Vagina (tissue), 2 donors: ENCODE measurements around the gene CLDN24. TPM values are rescaled to one million over a fixed set of nuclear protein-coding genes. Genes with fewer than 3 reads are reported as not detected.

Experiments used
- DNase-seq, 2 donors: peaks; one replicate each; pipeline ENCODE4 v3.0.0-alpha.2; 2017; ENCODE audit errors: extremely low spot score in 2 of 2
- H3K27ac ChIP-seq: fragments of 200-600 bp; sonication (generic); one replicate; pipeline ENCODE4 v1.5.1; 2019
- H3K27me3 ChIP-seq: fragments of 200-600 bp; sonication (generic); one replicate; pipeline ENCODE4 v1.5.1; 2019
- H3K36me3 ChIP-seq, 2 donors: fragments of 200-600 bp; sonication (generic); one replicate each; pipeline ENCODE4 v1.5.1; 2017 to 2019
- H3K4me1 ChIP-seq: fragments of 200-600 bp; sonication (generic); one replicate; pipeline ENCODE4 v1.5.1; 2019
- H3K4me3 ChIP-seq, 2 donors: fragments of 200-600 bp; sonication (generic); 1 replicate in 1 of 2; 2 replicates in 1 of 2; pipeline ENCODE4 v1.5.1; 2016 to 2019
- H3K9me3 ChIP-seq: fragments of 200-600 bp; sonication (generic); one replicate; pipeline ENCODE4 v1.5.1; 2019
- CTCF ChIP-seq, 3 experiments: fragments of 450-650 bp in 2 of 3; fragments of 200-600 bp in 1 of 3; sonication (generic) in 1 of 3; IDR thresholded peaks; one replicate each; pipeline ENCODE4 v1.5.1; 2017 to 2019; ENCODE audit warnings: antibody characterized with exemption in 3 of 3, mild to moderate bottlenecking in 2 of 3, moderate library complexity in 2 of 3
- POLR2A ChIP-seq, 2 donors: fragments of 450-650 bp; IDR thresholded peaks; one replicate each; pipeline ENCODE4 v1.6.1; 2017; ENCODE audit warnings: antibody characterized with exemption in 2 of 2, mild to moderate bottlenecking in 2 of 2, moderate library complexity in 2 of 2
- POLR2AphosphoS5 ChIP-seq, 2 donors: sonication (generic); formaldehyde crosslinking; IDR thresholded peaks; one replicate each; pipeline ENCODE4 v1.9.0; 2017; ENCODE audit warnings: antibody characterized with exemption in 2 of 2, mild to moderate bottlenecking in 2 of 2, low read depth in 1 of 2; ENCODE audit not compliant: insufficient read depth in 1 of 2
- intact Hi-C: fragments of 100-400 bp; cut with DNase I; formaldehyde crosslinking; loops from one replicate; pipeline ENCODE4 v1.15.1; 2023
- total RNA-seq: library from RNA; depleted of rRNA; stranded (reverse); fragments of >200 nt; gene quantifications from one replicate; pipeline ENCODE4 v1.2.3, GENCODE V29; 2016

CLDN24 gene
- total RNA-seq, 1 donor from 2014 or later, result not detected

- Histone ChIP-seq H3K4me3 (no peak overlapping the region), H3K4me1 (no peaks in the 10 kb centered on the region), H3K27me3 (no peaks in the 10 kb centered on the region), H3K9me3 (no peaks in the 10 kb centered on the region), H3K27ac (no peak overlapping the region), H3K36me3 (no peaks in the 10 kb centered on the region)
- DNase-seq, result no peak
- intact Hi-C loops, result no loop called here
- TF ChIP-seq POLR2A (IDR thresholded peaks at IDR 0.05), result no peak
- TF ChIP-seq POLR2AphosphoS5 (IDR thresholded peaks at IDR 0.05; ENCODE audit: insufficient read depth in 1 of 2, low read depth in 1 of 2), result no peak
- no peak for TF ChIP-seq CTCF (IDR thresholded peaks at IDR 0.05)
Observed at GRCh38 chr4:183362916-183363542, 40.8 kb upstream of the CLDN24 start.

DNA sequence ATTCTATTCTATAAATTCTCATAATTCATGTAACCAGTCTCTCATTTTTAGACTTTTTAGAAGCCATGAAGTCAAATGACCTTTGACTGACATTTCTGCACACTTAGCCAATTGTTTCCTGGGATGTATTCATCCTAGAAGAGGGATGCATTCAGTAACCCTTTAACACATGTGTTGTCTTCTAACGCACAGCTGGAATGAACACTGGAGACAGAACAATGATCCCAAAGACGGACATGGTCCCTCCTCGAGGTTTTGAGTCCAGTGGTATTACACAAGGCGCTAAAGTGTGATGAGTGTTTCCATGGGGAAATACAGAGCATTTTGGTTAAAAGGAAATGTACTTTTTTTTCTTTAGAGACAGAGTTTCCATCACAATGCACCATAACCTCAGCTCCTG, 39.8 kb upstream of the CLDN24 start:
- H3K4me3 ChIP-seq, result no peak overlapping the region
- H3K4me1 ChIP-seq, result no peaks in the 10 kb centered on the region
- no peak overlapping the region for H3K27ac ChIP-seq
- no peak for DNase-seq
- H3K27me3 ChIP-seq, result no peaks in the 10 kb centered on the region
- TF ChIP-seq POLR2A (IDR thresholded peaks at IDR 0.05) (no peak), POLR2AphosphoS5 (IDR thresholded peaks at IDR 0.05; ENCODE audit: insufficient read depth in 1 of 2, low read depth in 1 of 2) (no peak), CTCF (IDR thresholded peaks at IDR 0.05) (no peak)
- no peaks in the 10 kb centered on the region for H3K36me3 ChIP-seq
- intact Hi-C loops, result no loop called here
- H3K9me3 ChIP-seq, result no peaks in the 10 kb centered on the region

- Histone ChIP-seq H3K9me3 (no peaks in the 10 kb centered on the region), H3K36me3 (no peaks in the 10 kb centered on the region), H3K27ac (no peak overlapping the region), H3K4me1 (peaks cover 6% of the 10 kb centered on the region), H3K4me3 (no peak overlapping the region), H3K27me3 (no peaks in the 10 kb centered on the region)
- TF ChIP-seq POLR2A (IDR thresholded peaks at IDR 0.05), result no peak
- TF ChIP-seq CTCF (IDR thresholded peaks at IDR 0.05), result no peak
- no peak for TF ChIP-seq POLR2AphosphoS5 (IDR thresholded peaks at IDR 0.05; ENCODE audit: insufficient read depth in 1 of 2, low read depth in 1 of 2)
- DNase-seq, result no peak
- intact Hi-C loops, result no loop called here
Observed at GRCh38 chr4:183360161-183360919, 38.1 kb upstream of the CLDN24 start.

DNA sequence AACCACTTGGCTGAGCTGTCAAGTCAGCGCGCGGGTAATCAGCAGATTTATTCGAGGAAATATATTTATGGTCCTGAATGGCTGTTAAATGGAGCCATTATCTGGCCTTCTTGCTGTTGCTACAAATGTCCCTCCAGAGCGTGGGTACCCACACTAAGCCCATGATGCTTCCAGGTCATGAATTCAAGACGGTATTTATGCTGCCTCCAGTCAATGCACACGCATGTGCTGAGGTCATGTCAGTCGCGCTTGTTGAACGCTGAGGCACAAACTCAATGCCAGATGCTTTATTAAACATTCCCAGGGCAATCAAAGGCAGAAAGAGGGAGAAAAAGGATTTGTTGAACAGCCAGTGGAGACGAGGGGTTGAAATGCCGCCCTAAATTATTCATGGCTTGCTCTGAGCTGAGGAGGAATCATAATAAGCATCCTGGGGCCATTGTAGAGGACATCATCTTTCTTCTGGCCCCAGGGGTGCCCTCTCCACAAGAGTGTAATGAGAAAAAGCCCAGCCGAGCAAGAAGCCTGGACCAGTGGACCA, 36.1 kb upstream of the CLDN24 start:
- intact Hi-C loops, result no loop called here
- Histone ChIP-seq H3K27me3 (no peaks in the 10 kb centered on the region), H3K27ac (no peak overlapping the region), H3K9me3 (no peaks in the 10 kb centered on the region), H3K4me1 (peaks cover 8% of the 10 kb centered on the region), H3K4me3 (no peak overlapping the region), H3K36me3 (no peaks in the 10 kb centered on the region)
- TF ChIP-seq CTCF (IDR thresholded peaks at IDR 0.05) (no peak), POLR2AphosphoS5 (IDR thresholded peaks at IDR 0.05; ENCODE audit: insufficient read depth in 1 of 2, low read depth in 1 of 2) (no peak), POLR2A (IDR thresholded peaks at IDR 0.05) (no peak)
- DNase-seq, result no peak
